ENCODE data around the gene GDPD3. TPM values are rescaled to one million over a fixed set of nuclear protein-coding genes. Genes with fewer than 3 reads are reported as not detected.

GDPD3 gene
- total and polyA plus RNA-seq, 2 experiments from 2014 or later, result 0.94 to 1.4 TPM

- TF ChIP-seq, protein P1, sequence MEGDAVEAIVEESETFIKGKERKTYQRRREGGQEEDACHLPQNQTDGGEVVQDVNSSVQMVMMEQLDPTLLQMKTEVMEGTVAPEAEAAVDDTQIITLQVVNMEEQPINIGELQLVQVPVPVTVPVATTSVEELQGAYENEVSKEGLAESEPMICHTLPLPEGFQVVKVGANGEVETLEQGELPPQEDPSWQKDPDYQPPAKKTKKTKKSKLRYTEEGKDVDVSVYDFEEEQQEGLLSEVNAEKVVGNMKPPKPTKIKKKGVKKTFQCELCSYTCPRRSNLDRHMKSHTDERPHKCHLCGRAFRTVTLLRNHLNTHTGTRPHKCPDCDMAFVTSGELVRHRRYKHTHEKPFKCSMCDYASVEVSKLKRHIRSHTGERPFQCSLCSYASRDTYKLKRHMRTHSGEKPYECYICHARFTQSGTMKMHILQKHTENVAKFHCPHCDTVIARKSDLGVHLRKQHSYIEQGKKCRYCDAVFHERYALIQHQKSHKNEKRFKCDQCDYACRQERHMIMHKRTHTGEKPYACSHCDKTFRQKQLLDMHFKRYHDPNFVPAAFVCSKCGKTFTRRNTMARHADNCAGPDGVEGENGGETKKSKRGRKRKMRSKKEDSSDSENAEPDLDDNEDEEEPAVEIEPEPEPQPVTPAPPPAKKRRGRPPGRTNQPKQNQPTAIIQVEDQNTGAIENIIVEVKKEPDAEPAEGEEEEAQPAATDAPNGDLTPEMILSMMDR (conservative IDR thresholded peaks at IDR 0.05; ENCODE audit: low read depth in 2 of 2), result no peak
These were observed 39.2 kb upstream of the GDPD3 start (continued) for GRCh38 chr16:30152517-30152916.

DNA sequence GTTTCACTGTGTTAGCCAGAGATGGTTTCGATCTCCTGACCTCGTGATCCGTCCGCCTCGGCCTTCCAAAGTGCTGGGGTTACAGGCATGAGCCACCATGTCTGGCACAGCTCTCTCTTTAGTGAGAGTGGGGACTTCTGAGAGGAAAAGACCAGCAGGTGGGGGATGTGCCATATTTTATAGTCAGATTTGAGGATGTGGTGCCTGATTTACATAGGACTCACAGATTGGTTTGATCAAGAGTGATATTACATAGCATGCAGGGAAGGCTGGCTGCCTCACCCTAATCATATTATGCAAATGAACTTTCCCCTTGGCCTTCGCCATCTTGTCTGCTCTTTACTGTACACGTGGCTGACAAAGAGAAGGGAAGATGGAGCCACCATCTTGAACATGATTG lies 37.8 kb upstream of the GDPD3 start:
- 0 out of 2 replicates have a peak, but pooled peaks cover 5% of the 10 kb centered on the region for H3K9me2 ChIP-seq (ENCODE audit: insufficient read depth)
- H3K9me3 Mint-ChIP-seq, result peaks cover 17% of the 10 kb centered on the region; the same call in 2 of the 3 replicates
- no peaks in the 10 kb centered on the region for H3F3A ChIP-seq (replicated peaks; ENCODE audit: low read depth)
- no peak for TF ChIP-seq JUNB (IDR thresholded peaks at IDR 0.05; ENCODE audit: unreplicated experiment)
- TF ChIP-seq EZH2phosphoT487 (IDR thresholded peaks at IDR 0.05; ENCODE audit: unreplicated experiment), result no peak
- TF ChIP-seq STAT1 (IDR thresholded peaks at IDR 0.05; ENCODE audit: unreplicated experiment), result no peak
- no peak for TF ChIP-seq REST (IDR thresholded peaks at IDR 0.05; ENCODE audit: unreplicated experiment)
- no peak for TF ChIP-seq ETS1 (IDR thresholded peaks at IDR 0.05)
- TF ChIP-seq NANOG (IDR thresholded peaks at IDR 0.05; ENCODE audit: borderline replicate concordance), result no peak
- no peak for TF ChIP-seq ZNF462 (CRISPR knock-in tag; IDR thresholded peaks at IDR 0.05)
- no peak for TF ChIP-seq ZNF114 (CRISPR knock-in tag; IDR thresholded peaks at IDR 0.05)
- TF ChIP-seq EZH2 (IDR thresholded peaks at IDR 0.05; ENCODE audit: low read depth, unreplicated experiment), result no peak
- H4K20me1 ChIP-seq (replicated peaks; ENCODE audit: insufficient read depth), result no peaks in the 10 kb centered on the region
- DNase-seq (ENCODE audit: low spot score) (no peak), ATAC-seq (no peak)
- no peak overlapping the region for H3K4me3 Mint-ChIP-seq
- H3K27ac ChIP-seq (ENCODE audit: low read depth), result no peak overlapping the region
- no peaks in the 10 kb centered on the region for H3K27me3 ChIP-seq (ENCODE audit: insufficient read depth)
- no peak overlapping the region for H3K27ac Mint-ChIP-seq
- no peaks in the 10 kb centered on the region for H3K4me1 ChIP-seq (ENCODE audit: insufficient read depth)
- H3K27me3 Mint-ChIP-seq (ENCODE audit: insufficient read depth, low read depth, poor library complexity), result peaks cover 11% of the 10 kb centered on the region
- H2AFZ ChIP-seq, result no peak overlapping the region
- no peaks in the 10 kb centered on the region for H3K36me3 Mint-ChIP-seq (ENCODE audit: low read depth)
- no peaks in the 10 kb centered on the region for H3K79me2 ChIP-seq (replicated peaks; ENCODE audit: insufficient read depth)
- H3K4me3 ChIP-seq, result no peak overlapping the region
- no peak overlapping the region for H3K4me2 ChIP-seq
- no peaks in the 10 kb centered on the region for H3K36me3 ChIP-seq (ENCODE audit: insufficient read depth)
- H3K4me1 Mint-ChIP-seq, result no peaks in the 10 kb centered on the region
